HepG2 (cell line): Measurements from ENCODE around the gene PRR12. TPM values are rescaled to one million over a fixed set of nuclear protein-coding genes. Genes with fewer than 3 reads are reported as not detected.

Source experiments
- ATAC-seq: fragments of 200-7000 bp; cut with Tn5 transposase; 3 replicates; pipeline ENCODE4 v1.9.1; 2020; ENCODE audit warnings: mild to moderate bottlenecking, moderate library complexity
- BruUV-seq: library from RNA; stranded (reverse); fragments of 400-500 nt; replicated peaks from 2 replicates; lab custom pipeline; 2021; lab: Mats Ljungman, UMichigan
- CTCF ChIA-PET: fragments of 300-600 bp; formaldehyde crosslinking; extraction: SDS; loops from one replicate; lab custom pipeline; 2021; ENCODE audit warnings: low total read pairs, inconsistent platforms, low intra/inter-chr PET ratio; lab: Yijun Ruan, JAX
- POLR2A ChIA-PET: fragments of 350-600 bp; sonication (Branson Sonifier 250); formaldehyde crosslinking; loops from one replicate; lab custom pipeline; 2020; ENCODE audit warnings: antibody characterized with exemption, inconsistent platforms; lab: Yijun Ruan, JAX
- DNase-seq: peaks from one replicate; pipeline ENCODE4 v3.0.0-alpha.2; 2015; ENCODE audit warnings: low spot score
- FAIRE-seq: peaks from 3 replicates; lab custom pipeline; 2011; peaks lifted over from hg19 to GRCh38; lab: Jason Lieb, UNC
- H2AFZ ChIP-seq: one replicate; pipeline ENCODE4 v1.6.1; 2011; ENCODE audit warnings: low read length, inconsistent platforms
- H3K27ac ChIP-seq: fragments of 300-600 bp; 3 replicates; pipeline ENCODE4 v1.8.0; 2011; ENCODE audit warnings: mixed run types, mild to moderate bottlenecking, mixed read lengths, low read length, inconsistent platforms; ENCODE audit not compliant: insufficient read depth; ENCODE audit errors: extremely low read length
- H3K27me3 ChIP-seq, 2 experiments: fragments of 200-600 bp in 1 of 2; 2 replicates in 1 of 2; 3 replicates in 1 of 2; pipeline versions ENCODE4 v1.6.0 to v1.8.0; 2011; ENCODE audit warnings: low read length in 2 of 2, mild to moderate bottlenecking in 2 of 2, moderate library complexity in 2 of 2, inconsistent platforms in 1 of 2; ENCODE audit not compliant: insufficient read depth in 2 of 2, control insufficient read depth in 1 of 2
- H3K36me3 ChIP-seq, 2 experiments: fragments of 200-600 bp in 1 of 2; replicated peaks in 1 of 2; 2 replicates in 1 of 2; 3 replicates in 1 of 2; pipeline versions ENCODE4 v1.5.1 to v1.8.0; 2011; ENCODE audit warnings: low read length in 2 of 2, inconsistent platforms in 1 of 2; ENCODE audit not compliant: insufficient read depth in 2 of 2, control insufficient read depth in 1 of 2
- H3K4me1 ChIP-seq: 2 replicates; pipeline ENCODE4 v1.5.1; 2012; ENCODE audit warnings: low read length, inconsistent platforms; ENCODE audit not compliant: insufficient read depth
- H3K4me2 ChIP-seq: 2 replicates; pipeline ENCODE4 v1.6.0; 2011; ENCODE audit warnings: low read depth, low read length, inconsistent platforms
- H3K4me3 ChIP-seq, 3 experiments: fragments of 200-600 bp in 1 of 3; sonication (generic), shearing (Covaris generic) in 1 of 3; replicated peaks in 1 of 3; 2 replicates each; pipeline ENCODE4 v1.5.1; 2011 to 2016; ENCODE audit warnings: low read length in 3 of 3, inconsistent platforms in 2 of 3, low read depth in 2 of 3, mild to moderate bottlenecking in 2 of 3, control low read depth in 1 of 3, mixed read lengths in 1 of 3; ENCODE audit not compliant: insufficient read depth in 1 of 3
- H3K79me2 ChIP-seq: one replicate; pipeline ENCODE4 v1.6.1; 2011; ENCODE audit warnings: low read length, inconsistent platforms; ENCODE audit not compliant: insufficient read depth
- H3K9ac ChIP-seq: 2 replicates; pipeline ENCODE4 v1.6.0; 2011; ENCODE audit warnings: mild to moderate bottlenecking, low read depth, low read length, inconsistent platforms; ENCODE audit not compliant: insufficient read depth
- H3K9me3 ChIP-seq: 2 replicates; pipeline ENCODE4 v1.5.1; 2012; ENCODE audit warnings: mild to moderate bottlenecking, low read length
- H4K20me1 ChIP-seq: 2 replicates; pipeline ENCODE4 v1.6.0; 2011; ENCODE audit warnings: inconsistent platforms, mild to moderate bottlenecking, low read length, moderate library complexity; ENCODE audit not compliant: insufficient read depth
- MED8 ChIP-seq: sonication (generic); formaldehyde crosslinking; IDR thresholded peaks from 2 replicates; pipeline ENCODE4 v1.8.1; 2023; ENCODE audit warnings: mild to moderate bottlenecking, missing genetic modification reagents; ENCODE audit not compliant: insufficient replicate concordance
- MEF2D ChIP-seq: sonication (generic); formaldehyde crosslinking; IDR thresholded peaks from 2 replicates; pipeline ENCODE4 v1.5.1; 2020; ENCODE audit warnings: mild to moderate bottlenecking, missing genetic modification reagents
- MEIS2 ChIP-seq: sonication (generic); formaldehyde crosslinking; IDR thresholded peaks from 2 replicates; pipeline ENCODE4 v1.9.0; 2021; ENCODE audit warnings: mild to moderate bottlenecking, missing genetic modification reagents
- NFYB ChIP-seq: sonication (generic); formaldehyde crosslinking; IDR thresholded peaks from 2 replicates; pipeline ENCODE4 v1.4.0; 2020; ENCODE audit warnings: missing genetic modification reagents
- ZMYM3 ChIP-seq: sonication (generic); formaldehyde crosslinking; IDR thresholded peaks from 2 replicates; pipeline ENCODE4 v1.5.1; 2020; ENCODE audit warnings: mild to moderate bottlenecking, missing genetic modification reagents
- ZNF564 ChIP-seq: sonication (generic); formaldehyde crosslinking; IDR thresholded peaks from 2 replicates; pipeline ENCODE4 v1.8.1; 2023; ENCODE audit warnings: mild to moderate bottlenecking, missing genetic modification reagents
- ZNF652 ChIP-seq: IDR thresholded peaks from 2 replicates; pipeline ENCODE4 v1.6.1; 2016; ENCODE audit warnings: low read depth, borderline replicate concordance
- ZNF670 ChIP-seq: sonication (generic); formaldehyde crosslinking; IDR thresholded peaks from 2 replicates; pipeline ENCODE4 v1.8.0; 2022; ENCODE audit warnings: mild to moderate bottlenecking, missing genetic modification reagents, borderline replicate concordance
- ZNF747 ChIP-seq: sonication (generic); formaldehyde crosslinking; IDR thresholded peaks from 2 replicates; pipeline ENCODE4 v1.8.1; 2023; ENCODE audit warnings: missing genetic modification reagents, mild to moderate bottlenecking, borderline replicate concordance
- WGBS: methylation state at CpG from one replicate; pipeline ENCODE4 v1.1.6; 2017; ENCODE audit warnings: low lambda C conversion rate; 5-methylcytosine and 5-hydroxymethylcytosine counted together
- in situ Hi-C: cut with HindIII; loops from 2 replicates; pipeline ENCODE4 v1.10.0; 2017; ENCODE audit warnings: low pct_unique_long_range_greater_than_20kb; ENCODE audit not compliant: extremely low pct_ligation_motif_present
- intact Hi-C: fragments of 100-400 bp; cut with micrococcal nuclease; formaldehyde crosslinking; loops from one replicate; pipeline ENCODE4 v1.10.0; 2022; ENCODE audit not compliant: unreplicated experiment
- polyA plus RNA-seq, 8 experiments: library from polyadenylated mRNA; depleted of rRNA in 3 of 8; stranded (reverse) in 7 of 8; unstranded in 1 of 8; fragments of >200 nt; fragmentation: Illumina TruSeq in 4 of 8; extraction: Trizol in 4 of 8; gene quantifications; 2 replicates each; pipeline versions ENCODE4 v1.2.1 to v1.2.3, GENCODE V29; 2011 to 2016; ENCODE audit warnings: low read depth in 4 of 8, missing spikeins in 1 of 8, mixed read lengths in 1 of 8; ENCODE audit not compliant: insufficient read depth in 1 of 8
- total RNA-seq, 5 experiments: library from RNA; depleted of rRNA; stranded (reverse); fragments of >200 nt; fragmentation: Illumina TruSeq; extraction: Trizol; gene quantifications; 2 replicates each; pipeline ENCODE4 v1.2.3, GENCODE V29; 2016; ENCODE audit warnings: low read depth in 1 of 5
- TF ChIP-seq, protein P1 (sequence below): fragments of 450-650 bp; IDR thresholded peaks from 2 replicates; pipeline ENCODE4 v1.6.1; 2016
- TF ChIP-seq, protein P2 (sequence below): sonication (generic); formaldehyde crosslinking; IDR thresholded peaks from 2 replicates; pipeline ENCODE4 v1.8.1; 2023; ENCODE audit warnings: missing genetic modification reagents, inconsistent platforms, borderline replicate concordance
- TF ChIP-seq, protein P3 (sequence below): IDR thresholded peaks from 2 replicates; pipeline ENCODE4 v1.6.1; 2018; ENCODE audit warnings: missing genetic modification reagents, mild to moderate bottlenecking, missing compliant biosample characterization
- TF ChIP-seq, protein P4 (sequence below): conservative IDR thresholded peaks from 2 replicates; pipeline ENCODE4 v1.6.1; 2018; ENCODE audit warnings: missing genetic modification reagents
- TF ChIP-seq, protein P5 (sequence below): sonication (generic); formaldehyde crosslinking; IDR thresholded peaks from 2 replicates; pipeline ENCODE4 v1.8.0; 2022; ENCODE audit warnings: missing genetic modification reagents, low read depth, mild to moderate bottlenecking, borderline replicate concordance

The PRR12 gene
- total and polyA plus RNA-seq, 2 of the 13 experiments (the other 11 are each of a cell fraction or from before 2014, with no cell fraction given) = 0.62 to 1.5 TPM

DNA sequence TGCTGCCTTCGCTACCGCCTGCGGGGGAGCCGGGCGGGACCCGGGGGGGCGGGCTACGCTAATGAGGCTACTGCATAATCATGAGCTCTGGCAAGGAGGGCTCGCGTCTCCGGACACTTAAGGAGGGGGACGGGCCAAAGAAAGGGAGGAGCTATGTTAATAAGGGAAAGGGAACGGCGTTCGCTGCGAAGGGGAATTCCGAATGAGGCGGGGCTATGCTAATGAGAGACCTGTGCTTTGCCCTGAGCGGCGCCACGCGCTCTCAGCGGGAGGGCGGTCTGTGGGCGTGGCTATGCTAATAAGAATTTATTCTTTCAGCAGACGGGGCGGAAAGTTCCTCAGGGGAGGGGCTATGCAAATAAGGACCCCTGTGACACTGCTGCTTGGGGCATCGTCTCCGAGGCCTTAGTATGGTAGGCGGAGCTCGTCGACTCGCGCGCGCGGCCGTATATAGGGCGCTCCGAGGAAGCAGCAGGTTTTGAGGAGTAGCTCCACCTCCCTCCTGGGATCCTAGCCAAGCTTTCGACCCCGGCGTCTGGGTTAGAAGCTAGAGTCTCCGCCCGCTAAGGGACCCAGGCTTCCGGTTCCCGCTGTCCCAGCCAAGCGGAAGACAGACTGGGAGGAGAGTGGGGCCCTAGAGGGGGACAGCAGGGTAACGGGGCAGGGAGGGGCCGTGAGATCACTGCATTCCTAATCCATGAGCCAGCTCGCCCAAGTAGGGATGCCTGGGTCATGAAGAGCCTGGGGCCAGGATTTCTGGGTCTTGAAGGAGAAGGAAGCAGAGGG lies 49.3 kb downstream of the PRR12 start, which contains the start of gene RRAS:
RRAS (minus strand) TSS at position 31 of the 786 bp plus-strand sequence. CDS start 45 bp downstream, outside the sequence.
- FAIRE-seq (peak; percentile 99), DNase-seq (peak; percentile 98), ATAC-seq (peak; percentile 77)
- intact Hi-C loops (loop anchor here (1.0 to 5.0 kb wide), 3 partner anchors 24 to 50 kb away; partner anchors contain the start of genes BCL2L12, IRF3 and PRMT1), in situ Hi-C loops (no loop called here)
- peaks cover 43% of the 10 kb centered on the region for H3K4me1 ChIP-seq
- no peaks in the 10 kb centered on the region; a peak in 1 of 5 replicates for H3K27me3 ChIP-seq
- H2AFZ ChIP-seq = no peak within 1 kb of the TSS
- 2% methylated on average over 44 of the region's 51 CpGs for WGBS
- no TSS peak for BruUV-seq
- peak within 1 kb of the TSS; percentile 90 for H3K4me2 ChIP-seq
- peak within 1 kb of the TSS; percentile 98 for H3K27ac ChIP-seq
- CTCF ChIA-PET = no interaction called here
- peaks cover 31% of the 10 kb centered on the region for H3K79me2 ChIP-seq
- POLR2A ChIA-PET = interaction anchor here (0.6 to 4.6 kb wide), 32 partner anchors 8 to 880 kb away, joined by 3 to 92 read pairs (median 5); partner anchors contain the start of genes AKT1S1, ALDH16A1, BCL2L12 and FCGRT
- no peaks in the 10 kb centered on the region for H4K20me1 ChIP-seq
- H3K36me3 ChIP-seq = no peaks in the 10 kb centered on the region; a peak in 1 of 5 replicates
- H3K4me3 ChIP-seq = peak within 1 kb of the TSS; percentile 82 to 89 (median 83)
- H3K9me3 ChIP-seq = no peaks in the 10 kb centered on the region
- H3K9ac ChIP-seq = peak within 1 kb of the TSS; percentile 99
- TF ChIP-seq ZNF564 (CRISPR knock-in tag) (no peak), ZNF652 (CRISPR knock-in tag) (no peak), MED8 (no peak), MEF2D (peak; percentile 83), ZMYM3 (CRISPR knock-in tag) (no peak), MEIS2 (CRISPR knock-in tag) (no peak), NFYB (peak; percentile 67), ZNF747 (CRISPR knock-in tag) (no peak; the same call in 1 of the 2 replicates), ZNF670 (CRISPR knock-in tag) (no peak)
- TF ChIP-seq, protein P1, sequence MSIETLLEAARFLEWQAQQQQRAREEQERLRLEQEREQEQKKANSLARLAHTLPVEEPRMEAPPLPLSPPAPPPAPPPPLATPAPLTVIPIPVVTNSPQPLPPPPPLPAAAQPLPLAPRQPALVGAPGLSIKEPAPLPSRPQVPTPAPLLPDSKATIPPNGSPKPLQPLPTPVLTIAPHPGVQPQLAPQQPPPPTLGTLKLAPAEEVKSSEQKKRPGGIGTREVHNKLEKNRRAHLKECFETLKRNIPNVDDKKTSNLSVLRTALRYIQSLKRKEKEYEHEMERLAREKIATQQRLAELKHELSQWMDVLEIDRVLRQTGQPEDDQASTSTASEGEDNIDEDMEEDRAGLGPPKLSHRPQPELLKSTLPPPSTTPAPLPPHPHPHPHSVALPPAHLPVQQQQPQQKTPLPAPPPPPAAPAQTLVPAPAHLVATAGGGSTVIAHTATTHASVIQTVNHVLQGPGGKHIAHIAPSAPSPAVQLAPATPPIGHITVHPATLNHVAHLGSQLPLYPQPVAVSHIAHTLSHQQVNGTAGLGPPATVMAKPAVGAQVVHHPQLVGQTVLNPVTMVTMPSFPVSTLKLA = peak; percentile 64
- TF ChIP-seq, protein P2, sequence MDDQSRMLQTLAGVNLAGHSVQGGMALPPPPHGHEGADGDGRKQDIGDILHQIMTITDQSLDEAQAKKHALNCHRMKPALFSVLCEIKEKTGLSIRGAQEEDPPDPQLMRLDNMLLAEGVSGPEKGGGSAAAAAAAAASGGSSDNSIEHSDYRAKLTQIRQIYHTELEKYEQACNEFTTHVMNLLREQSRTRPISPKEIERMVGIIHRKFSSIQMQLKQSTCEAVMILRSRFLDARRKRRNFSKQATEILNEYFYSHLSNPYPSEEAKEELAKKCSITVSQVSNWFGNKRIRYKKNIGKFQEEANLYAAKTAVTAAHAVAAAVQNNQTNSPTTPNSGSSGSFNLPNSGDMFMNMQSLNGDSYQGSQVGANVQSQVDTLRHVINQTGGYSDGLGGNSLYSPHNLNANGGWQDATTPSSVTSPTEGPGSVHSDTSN (CRISPR knock-in tag) = no peak
- TF ChIP-seq, protein P3, sequence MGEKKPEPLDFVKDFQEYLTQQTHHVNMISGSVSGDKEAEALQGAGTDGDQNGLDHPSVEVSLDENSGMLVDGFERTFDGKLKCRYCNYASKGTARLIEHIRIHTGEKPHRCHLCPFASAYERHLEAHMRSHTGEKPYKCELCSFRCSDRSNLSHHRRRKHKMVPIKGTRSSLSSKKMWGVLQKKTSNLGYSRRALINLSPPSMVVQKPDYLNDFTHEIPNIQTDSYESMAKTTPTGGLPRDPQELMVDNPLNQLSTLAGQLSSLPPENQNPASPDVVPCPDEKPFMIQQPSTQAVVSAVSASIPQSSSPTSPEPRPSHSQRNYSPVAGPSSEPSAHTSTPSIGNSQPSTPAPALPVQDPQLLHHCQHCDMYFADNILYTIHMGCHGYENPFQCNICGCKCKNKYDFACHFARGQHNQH (CRISPR knock-in tag) = peak; percentile 72
- TF ChIP-seq, protein P4, sequence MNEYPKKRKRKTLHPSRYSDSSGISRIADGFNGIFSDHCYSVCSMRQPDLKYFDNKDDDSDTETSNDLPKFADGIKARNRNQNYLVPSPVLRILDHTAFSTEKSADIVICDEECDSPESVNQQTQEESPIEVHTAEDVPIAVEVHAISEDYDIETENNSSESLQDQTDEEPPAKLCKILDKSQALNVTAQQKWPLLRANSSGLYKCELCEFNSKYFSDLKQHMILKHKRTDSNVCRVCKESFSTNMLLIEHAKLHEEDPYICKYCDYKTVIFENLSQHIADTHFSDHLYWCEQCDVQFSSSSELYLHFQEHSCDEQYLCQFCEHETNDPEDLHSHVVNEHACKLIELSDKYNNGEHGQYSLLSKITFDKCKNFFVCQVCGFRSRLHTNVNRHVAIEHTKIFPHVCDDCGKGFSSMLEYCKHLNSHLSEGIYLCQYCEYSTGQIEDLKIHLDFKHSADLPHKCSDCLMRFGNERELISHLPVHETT (CRISPR knock-in tag) = peak; percentile 91
- TF ChIP-seq, protein P5, sequence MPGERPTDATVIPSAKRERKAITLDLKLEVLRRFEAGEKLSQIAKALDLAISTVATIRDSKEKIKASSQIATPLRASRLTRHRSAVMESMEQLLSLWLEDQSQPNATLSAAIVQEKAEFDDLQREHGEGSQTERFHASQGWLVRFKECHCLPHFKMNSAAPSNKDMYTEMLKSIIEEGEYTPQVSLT (CRISPR knock-in tag) = no peak
